Mononuclear cell (primary cell): ENCODE measurements around the gene MAP3K4. TPM values are rescaled to one million over a fixed set of nuclear protein-coding genes. Genes with fewer than 3 reads are reported as not detected.

Experiments used
- H3K27me3 ChIP-seq: 2 replicates; pipeline ENCODE4 v1.6.0; 2011; ENCODE audit warnings: low read length, control low read depth; ENCODE audit not compliant: insufficient read depth
- H3K4me1 ChIP-seq: 2 replicates; pipeline ENCODE4 v1.5.1; 2011; ENCODE audit warnings: mild to moderate bottlenecking, low read length, control low read depth; ENCODE audit not compliant: insufficient read depth
- H3K4me3 ChIP-seq: 2 replicates; pipeline ENCODE4 v1.5.1; 2011; ENCODE audit warnings: mild to moderate bottlenecking, low read length, moderate library complexity
- H3K9me3 ChIP-seq: 2 replicates; pipeline ENCODE4 v1.5.1; 2011; ENCODE audit warnings: low read depth, mild to moderate bottlenecking, control low read depth, low read length
- total RNA-seq: library from RNA; depleted of rRNA; stranded (reverse); fragments of >200 nt; gene quantifications from one replicate; pipeline ENCODE4 v1.2.3, GENCODE V29; 2012

Gene MAP3K4
- total RNA-seq, 1 donor = 37.6 TPM

- Histone ChIP-seq H3K4me3 (no peak overlapping the region), H3K4me1 (no peaks in the 10 kb centered on the region), H3K27me3 (no peaks in the 10 kb centered on the region), H3K9me3 (no peaks in the 10 kb centered on the region)
Observed at GRCh38 chr6:161010418-161010817, 18.8 kb downstream of the MAP3K4 start.

GRCh38 chr6:161011492-161012480 lies 20.2 kb downstream of the MAP3K4 start:
- Histone ChIP-seq H3K27me3 (no peaks in the 10 kb centered on the region), H3K4me3 (no peak overlapping the region), H3K4me1 (no peaks in the 10 kb centered on the region), H3K9me3 (no peaks in the 10 kb centered on the region)

GRCh38 chr6:161013695-161014094 lies 22.1 kb downstream of the MAP3K4 start:
- Histone ChIP-seq H3K4me1 (no peaks in the 10 kb centered on the region), H3K4me3 (no peak overlapping the region), H3K27me3 (no peaks in the 10 kb centered on the region), H3K9me3 (no peaks in the 10 kb centered on the region)

DNA sequence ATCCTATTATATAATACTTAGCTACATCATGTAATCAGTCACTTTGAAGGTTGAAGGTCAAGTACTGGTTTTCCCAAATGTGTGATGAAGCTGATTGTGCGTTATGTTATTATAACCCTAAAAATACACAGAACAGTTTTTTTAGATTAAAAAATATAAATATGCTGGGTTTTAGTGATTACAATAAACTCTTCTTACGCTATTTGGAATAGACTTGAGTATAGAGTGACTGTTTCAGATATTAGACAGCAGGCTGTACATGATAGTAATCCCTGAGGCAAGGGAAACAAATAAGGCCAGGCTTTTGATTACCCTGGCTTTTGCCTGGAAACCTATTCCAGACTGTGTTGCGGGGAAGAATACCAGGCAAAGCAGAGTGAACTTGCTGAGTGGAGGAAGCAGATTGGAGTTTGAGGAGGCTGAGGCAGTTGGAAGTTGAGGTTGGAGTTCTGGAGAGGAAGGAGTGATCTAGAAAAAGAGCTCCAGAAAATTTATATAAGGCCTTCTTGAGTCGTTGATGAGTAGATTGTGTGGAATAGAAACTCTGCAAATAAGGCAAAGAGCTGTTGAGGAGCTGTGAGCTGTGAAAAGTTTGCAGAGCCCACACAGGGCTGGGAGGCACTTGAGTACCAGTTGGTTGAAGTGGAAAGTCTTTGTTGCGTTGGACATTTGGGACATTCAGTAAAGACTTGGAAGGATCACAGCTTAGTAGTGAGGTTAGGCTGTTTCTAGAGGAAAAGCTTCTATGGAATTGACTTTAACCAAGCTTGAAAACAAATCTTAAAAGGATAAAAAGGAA lies 26.4 kb downstream of the MAP3K4 start:
- no peaks in the 10 kb centered on the region for H3K9me3 ChIP-seq
- no peaks in the 10 kb centered on the region for H3K4me1 ChIP-seq
- H3K27me3 ChIP-seq = no peaks in the 10 kb centered on the region
- H3K4me3 ChIP-seq = no peak overlapping the region

DNA sequence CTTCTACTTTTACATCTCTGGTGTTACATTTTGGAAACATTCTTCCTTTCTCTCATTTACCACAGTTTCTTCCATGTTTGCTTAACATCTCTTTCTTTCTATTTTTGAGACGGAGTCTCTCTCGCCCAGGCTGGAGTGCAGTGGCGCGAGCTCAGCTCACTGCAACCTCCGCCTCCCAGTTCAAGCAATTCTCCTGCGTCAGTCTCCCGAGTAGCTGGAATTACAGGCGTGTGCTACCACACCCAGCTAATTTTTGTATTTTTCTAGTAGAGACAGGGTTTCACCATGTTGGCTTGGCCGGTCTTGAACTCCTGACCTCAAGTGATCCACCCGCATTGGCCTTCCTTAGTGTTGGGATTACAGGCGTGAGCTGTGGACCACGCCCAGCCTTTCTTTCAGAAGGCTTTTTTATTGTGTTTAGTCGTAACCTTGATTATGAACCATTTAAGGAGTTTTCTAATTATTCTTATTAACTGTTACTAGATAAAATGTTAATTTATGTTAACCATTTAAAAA lies 27.8 kb downstream of the MAP3K4 start:
- Histone ChIP-seq H3K4me3 (no peak overlapping the region), H3K27me3 (no peaks in the 10 kb centered on the region), H3K4me1 (no peaks in the 10 kb centered on the region), H3K9me3 (no peaks in the 10 kb centered on the region)

GRCh38 chr6:161021543-161021942 lies 30.0 kb downstream of the MAP3K4 start:
- Histone ChIP-seq H3K4me1 (no peaks in the 10 kb centered on the region), H3K27me3 (no peaks in the 10 kb centered on the region), H3K4me3 (no peak overlapping the region), H3K9me3 (no peaks in the 10 kb centered on the region)

- H3K4me1 ChIP-seq = no peaks in the 10 kb centered on the region
- H3K9me3 ChIP-seq = no peaks in the 10 kb centered on the region
- H3K4me3 ChIP-seq = no peak overlapping the region
- H3K27me3 ChIP-seq = no peaks in the 10 kb centered on the region
Observed at GRCh38 chr6:161021998-161022743, 30.6 kb downstream of the MAP3K4 start.

GRCh38 chr6:161023316-161023715 lies 31.7 kb downstream of the MAP3K4 start:
- H3K4me3 ChIP-seq = no peak overlapping the region

DNA sequence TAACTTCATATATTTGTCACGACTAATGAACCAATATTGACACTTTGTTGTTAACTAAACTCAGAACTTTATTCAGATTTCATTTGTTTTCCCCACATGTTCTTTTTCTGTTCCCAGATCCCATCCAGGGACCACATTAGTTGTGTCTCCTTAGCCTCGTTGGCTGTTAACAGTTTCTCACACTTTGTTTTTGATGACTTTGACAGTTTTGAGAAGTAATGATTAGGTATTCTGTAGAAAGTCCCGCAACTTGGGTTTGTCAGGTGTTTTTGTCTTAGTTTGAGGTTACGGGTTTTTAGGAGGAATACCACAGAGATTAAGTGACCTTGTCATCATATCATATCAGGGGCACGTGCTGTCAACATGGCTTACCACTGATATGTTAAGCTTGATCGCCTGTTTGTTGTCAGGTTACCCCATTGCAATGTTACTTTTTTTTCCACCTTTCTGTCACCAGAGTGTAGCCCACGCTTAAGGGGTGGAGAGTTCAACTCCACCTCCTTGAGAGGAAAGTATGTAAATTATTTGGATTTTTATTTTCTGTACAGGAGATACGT lies 32.9 kb downstream of the MAP3K4 start:
- Histone ChIP-seq H3K9me3 (no peaks in the 10 kb centered on the region), H3K4me3 (no peak overlapping the region), H3K4me1 (no peaks in the 10 kb centered on the region), H3K27me3 (no peaks in the 10 kb centered on the region)

More at GRCh38 chr6:161023316-161023715, 31.7 kb downstream of the MAP3K4 start:
- H3K27me3 ChIP-seq = no peaks in the 10 kb centered on the region
- no peaks in the 10 kb centered on the region for H3K4me1 ChIP-seq
- H3K9me3 ChIP-seq = no peaks in the 10 kb centered on the region

- Histone ChIP-seq H3K4me1 (no peaks in the 10 kb centered on the region), H3K27me3 (no peaks in the 10 kb centered on the region), H3K4me3 (no peak overlapping the region), H3K9me3 (no peaks in the 10 kb centered on the region)
Observed at GRCh38 chr6:161027385-161027784, 35.8 kb downstream of the MAP3K4 start.

GRCh38 chr6:161029195-161029809 lies 37.7 kb downstream of the MAP3K4 start:
- Histone ChIP-seq H3K9me3 (no peaks in the 10 kb centered on the region), H3K27me3 (no peaks in the 10 kb centered on the region), H3K4me3 (no peak overlapping the region), H3K4me1 (no peaks in the 10 kb centered on the region)

GRCh38 chr6:161031721-161032495 lies 40.3 kb downstream of the MAP3K4 start:
- no peaks in the 10 kb centered on the region for H3K9me3 ChIP-seq
- no peaks in the 10 kb centered on the region for H3K27me3 ChIP-seq
- H3K4me3 ChIP-seq = no peak overlapping the region
- H3K4me1 ChIP-seq = peaks cover 7% of the 10 kb centered on the region

DNA sequence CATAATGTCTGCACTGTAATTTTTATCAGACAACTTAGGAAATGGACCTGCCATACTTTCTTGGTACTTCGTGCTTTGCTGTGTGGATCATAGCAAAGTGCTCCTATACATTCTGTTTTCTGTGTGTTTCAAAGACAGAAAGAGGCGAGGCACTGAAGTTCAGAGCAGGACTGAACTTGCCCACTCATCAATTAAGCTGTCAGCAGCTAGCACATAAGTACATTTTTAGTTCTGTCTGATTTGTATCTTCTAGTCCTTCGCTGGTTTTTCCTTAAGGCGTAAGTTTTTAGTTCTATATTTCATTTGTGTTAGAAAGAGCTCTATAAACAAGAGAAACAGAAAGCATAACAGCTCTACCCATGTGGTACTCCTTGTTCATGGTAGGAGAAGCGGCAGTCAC lies 42.1 kb downstream of the MAP3K4 start:
- H3K4me1 ChIP-seq = peaks cover 7% of the 10 kb centered on the region
- H3K4me3 ChIP-seq = no peak overlapping the region
- H3K27me3 ChIP-seq = no peaks in the 10 kb centered on the region
- no peaks in the 10 kb centered on the region for H3K9me3 ChIP-seq
